H9 (cell line): ENCODE results near the gene CR1. TPM values are rescaled to one million over a fixed set of nuclear protein-coding genes. Genes with fewer than 3 reads are reported as not detected.

Experiments used
- DNase-seq: peaks from one replicate; pipeline ENCODE4 v3.0.0-alpha.2; 2017
- H2AFZ ChIP-seq: one replicate; pipeline ENCODE4 v1.6.1; 2013; ENCODE audit warnings: mild to moderate bottlenecking, low read length, control low read depth, moderate library complexity
- H2AK5ac ChIP-seq: 2 replicates; pipeline ENCODE4 v1.6.1; 2013; ENCODE audit warnings: low read length, control low read depth, mixed read lengths; ENCODE audit not compliant: insufficient read length
- H2BK120ac ChIP-seq: one replicate; pipeline ENCODE4 v1.6.1; 2013; ENCODE audit warnings: low read depth, mild to moderate bottlenecking, low read length, control low read depth, inconsistent platforms; ENCODE audit not compliant: poor library complexity, severe bottlenecking
- H2BK12ac ChIP-seq: 2 replicates; pipeline ENCODE4 v1.6.1; 2013; ENCODE audit warnings: low read length, control low read depth, mixed read lengths, low read depth; ENCODE audit not compliant: insufficient read length
- H2BK15ac ChIP-seq: 2 replicates; pipeline ENCODE4 v1.6.1; 2013; ENCODE audit warnings: low read depth, low read length, control low read depth
- H2BK20ac ChIP-seq: one replicate; pipeline ENCODE4 v1.6.1; 2013; ENCODE audit warnings: low read depth, mild to moderate bottlenecking, low read length, control low read depth, inconsistent platforms; ENCODE audit not compliant: poor library complexity, severe bottlenecking
- H2BK5ac ChIP-seq: 2 replicates; pipeline ENCODE4 v1.6.1; 2013; ENCODE audit warnings: low read length, control low read depth, mixed read lengths; ENCODE audit not compliant: insufficient read length
- H3K14ac ChIP-seq: 2 replicates; pipeline ENCODE4 v1.6.1; 2013; ENCODE audit warnings: low read length, control low read depth; ENCODE audit not compliant: insufficient read depth
- H3K18ac ChIP-seq: 2 replicates; pipeline ENCODE4 v1.6.1; 2013; ENCODE audit warnings: low read depth, mild to moderate bottlenecking, mixed read lengths, low read length, control low read depth; ENCODE audit not compliant: insufficient read length
- H3K23ac ChIP-seq: 2 replicates; pipeline ENCODE4 v1.6.1; 2013; ENCODE audit warnings: low read length, control low read depth, mixed read lengths, low read depth; ENCODE audit not compliant: insufficient read length
- H3K23me2 ChIP-seq: 2 replicates; pipeline ENCODE4 v1.6.1; 2013; ENCODE audit warnings: low read depth, mild to moderate bottlenecking, mixed read lengths, low read length, control low read depth; ENCODE audit not compliant: insufficient read length, poor library complexity, severe bottlenecking
- H3K27ac ChIP-seq: 2 replicates; pipeline ENCODE4 v1.5.1; 2013; ENCODE audit warnings: low read length, control low read depth, mixed read lengths, low read depth; ENCODE audit not compliant: insufficient read length
- H3K27me3 ChIP-seq: 2 replicates; pipeline ENCODE4 v1.6.1; 2013; ENCODE audit warnings: low read length, control low read depth, inconsistent platforms; ENCODE audit not compliant: insufficient read depth
- H3K4ac ChIP-seq: 2 replicates; pipeline ENCODE4 v1.6.1; 2013; ENCODE audit warnings: low read depth, mild to moderate bottlenecking, control low read depth, inconsistent platforms, low read length, moderate library complexity
- H3K4me1 ChIP-seq: 2 replicates; pipeline ENCODE4 v1.6.1; 2013; ENCODE audit warnings: low read length, control low read depth, inconsistent platforms; ENCODE audit not compliant: insufficient read depth
- H3K4me2 ChIP-seq: 2 replicates; pipeline ENCODE4 v1.6.1; 2013; ENCODE audit warnings: low read length, control low read depth, mixed read lengths; ENCODE audit not compliant: insufficient read length, insufficient read depth
- H3K56ac ChIP-seq: 2 replicates; pipeline ENCODE4 v1.6.1; 2013; ENCODE audit warnings: low read depth, mild to moderate bottlenecking, mixed read lengths, low read length, control low read depth; ENCODE audit not compliant: insufficient read length
- H3K79me1 ChIP-seq: 2 replicates; pipeline ENCODE4 v1.6.1; 2013; ENCODE audit warnings: low read depth, mild to moderate bottlenecking, moderate library complexity, low read length, control low read depth, inconsistent platforms; ENCODE audit not compliant: insufficient read depth, poor library complexity, severe bottlenecking
- H3K79me2 ChIP-seq: 2 replicates; pipeline ENCODE4 v1.6.1; 2013; ENCODE audit warnings: low read length, control low read depth, inconsistent platforms; ENCODE audit not compliant: insufficient read depth
- H3K9ac ChIP-seq: 2 replicates; pipeline ENCODE4 v1.6.1; 2013; ENCODE audit warnings: low read length, control low read depth, mixed read lengths; ENCODE audit not compliant: insufficient read length; ENCODE audit errors: extremely low read depth
- H3K9me3 ChIP-seq: one replicate; pipeline ENCODE4 v1.6.1; 2013; ENCODE audit warnings: low read depth, low read length, inconsistent platforms; ENCODE audit not compliant: control insufficient read depth
- H3T11ph ChIP-seq: one replicate; pipeline ENCODE4 v1.6.1; 2013; ENCODE audit warnings: mild to moderate bottlenecking, low read length, control low read depth, inconsistent platforms
- H4K20me1 ChIP-seq: one replicate; pipeline ENCODE4 v1.6.1; 2013; ENCODE audit not compliant: control insufficient read depth, insufficient read length, insufficient read depth
- H4K5ac ChIP-seq: 2 replicates; pipeline ENCODE4 v1.6.1; 2013; ENCODE audit warnings: low read depth, mild to moderate bottlenecking, mixed read lengths, low read length, control low read depth; ENCODE audit not compliant: insufficient read length
- H4K8ac ChIP-seq: replicated peaks from 2 replicates; pipeline ENCODE4 v1.6.1; 2013; ENCODE audit warnings: low read length, control low read depth, mixed read lengths, low read depth; ENCODE audit not compliant: insufficient read length
- H4K91ac ChIP-seq: 2 replicates; pipeline ENCODE4 v1.6.1; 2013; ENCODE audit warnings: low read depth, mild to moderate bottlenecking, moderate library complexity, mixed read lengths, low read length, control low read depth; ENCODE audit not compliant: insufficient read length
- H3K27ac Mint-ChIP-seq, 3 experiments: 2 replicates in 2 of 3; 3 replicates in 1 of 3; pipeline ENCODE4 v1.8.0; 2020 to 2021; ENCODE audit warnings: mixed read lengths in 3 of 3, mild to moderate bottlenecking in 1 of 3, moderate library complexity in 1 of 3
- H3K27me3 Mint-ChIP-seq: 2 replicates; pipeline ENCODE4 v1.8.0; 2021; ENCODE audit warnings: low read depth, mild to moderate bottlenecking, moderate library complexity, mixed read lengths
- H3K36me3 Mint-ChIP-seq, 3 experiments: 2 replicates in 2 of 3; 3 replicates in 1 of 3; pipeline ENCODE4 v1.8.0; 2020 to 2021; ENCODE audit warnings: low read depth in 3 of 3, mixed read lengths in 3 of 3; ENCODE audit not compliant: insufficient read depth in 1 of 3
- H3K4me1 Mint-ChIP-seq, 2 experiments: 2 replicates each; pipeline ENCODE4 v1.8.0; 2020; ENCODE audit warnings: mixed read lengths in 2 of 2
- H3K4me3 Mint-ChIP-seq, 2 experiments: 2 replicates in 1 of 2; 3 replicates in 1 of 2; pipeline ENCODE4 v1.8.0; 2020 to 2021; ENCODE audit warnings: mild to moderate bottlenecking in 2 of 2, mixed read lengths in 2 of 2, moderate library complexity in 1 of 2
- H3K9me3 Mint-ChIP-seq, 2 experiments: 2 replicates in 1 of 2; 3 replicates in 1 of 2; pipeline ENCODE4 v1.8.0; 2020; ENCODE audit warnings: mild to moderate bottlenecking in 2 of 2, mixed read lengths in 2 of 2, moderate library complexity in 1 of 2
- CTCF ChIP-seq: fragments of 200-600 bp; sonication (generic); conservative IDR thresholded peaks from 3 replicates; pipeline ENCODE4 v1.8.0; 2021; ENCODE audit warnings: antibody characterized with exemption, mild to moderate bottlenecking
- WGBS: extraction: QIAGEN DNeasy Blood & Tissue Kit; methylation state at CpG from one replicate; pipeline ENCODE4 v1.1.7; 2013; ENCODE audit warnings: missing lambda C conversion rate, low lambda C conversion rate, mixed read lengths; ENCODE audit not compliant: insufficient read length; ENCODE audit errors: extremely low coverage; 5-methylcytosine and 5-hydroxymethylcytosine counted together
- total RNA-seq: library from RNA; stranded (reverse); gene quantifications from 2 replicates; pipeline ENCODE4 v1.2.1, GENCODE V29; 2021

Gene CR1
- total RNA-seq, 1 experiment from 2014 or later, result 0.04 TPM

- DNase-seq, result no peak
- WGBS, result no CpG with 5 or more reads among the region's 13 CpGs
- TF ChIP-seq CTCF, result no peak
- Mint-ChIP-seq H3K4me1 (peaks cover 4 to 6% of the 10 kb centered on the region in 2 experiments; a peak in 2 of 4 replicates), H3K27ac (no peak overlapping the region), H3K9me3 (no peaks in the 10 kb centered on the region; a peak in 1 of 5 replicates), H3K36me3 (peaks cover 0 to 4% (median 0%) of the 10 kb centered on the region in 3 experiments; a peak in 1 of 7 replicates), H3K4me3 (no peak overlapping the region), H3K27me3 (peaks cover under 1% of the 10 kb centered on the region; the same call in 1 of the 2 replicates)
- H2AFZ ChIP-seq, result no peak overlapping the region
- no peak overlapping the region for H3K56ac ChIP-seq
- H4K91ac ChIP-seq, result no peak overlapping the region
- no peak overlapping the region for H2AK5ac ChIP-seq
- no peak overlapping the region for H2BK15ac ChIP-seq
- no peaks in the 10 kb centered on the region for H3K4me1 ChIP-seq
- H3K4me2 ChIP-seq, result no peak overlapping the region
- H3K9me3 ChIP-seq, result no peaks in the 10 kb centered on the region
- H2BK5ac ChIP-seq, result no peak overlapping the region
- no peak overlapping the region for H3K27ac ChIP-seq
- H2BK120ac ChIP-seq, result no peak overlapping the region
- no peak overlapping the region for H4K5ac ChIP-seq
- no peak overlapping the region for H3K14ac ChIP-seq
- no peaks in the 10 kb centered on the region for H3K79me1 ChIP-seq
- H4K8ac ChIP-seq, result no peak overlapping the region
- no peaks in the 10 kb centered on the region for H3K23me2 ChIP-seq
- no peak overlapping the region for H3T11ph ChIP-seq
- no peak overlapping the region for H2BK20ac ChIP-seq
- no peak overlapping the region for H3K9ac ChIP-seq
- no peak overlapping the region for H3K4ac ChIP-seq
- H3K79me2 ChIP-seq, result no peaks in the 10 kb centered on the region
- H3K27me3 ChIP-seq, result no peaks in the 10 kb centered on the region
- H3K23ac ChIP-seq, result no peak overlapping the region
- H2BK12ac ChIP-seq, result no peak overlapping the region
- H4K20me1 ChIP-seq, result no peaks in the 10 kb centered on the region
- H3K18ac ChIP-seq, result no peak overlapping the region
These were observed 18.9 kb downstream of the CR1 start for GRCh38 chr1:207514890-207515289.
